GM21737 (cell line): ENCODE measurements around the gene SMC5.
"Not testable (repeated sequence)": the region's sequence is repeated elsewhere in the genome, so short reads cannot be mapped to it uniquely, and the experiment has no call there.

Experiments
- ATAC-seq: cut with Tn5 transposase; IDR thresholded peaks from one replicate; pipeline ENCODE4 v1.9.1; 2021; ENCODE audit warnings: mild to moderate bottlenecking, moderate library complexity; ENCODE audit not compliant: unreplicated experiment

Gene SMC5

DNA sequence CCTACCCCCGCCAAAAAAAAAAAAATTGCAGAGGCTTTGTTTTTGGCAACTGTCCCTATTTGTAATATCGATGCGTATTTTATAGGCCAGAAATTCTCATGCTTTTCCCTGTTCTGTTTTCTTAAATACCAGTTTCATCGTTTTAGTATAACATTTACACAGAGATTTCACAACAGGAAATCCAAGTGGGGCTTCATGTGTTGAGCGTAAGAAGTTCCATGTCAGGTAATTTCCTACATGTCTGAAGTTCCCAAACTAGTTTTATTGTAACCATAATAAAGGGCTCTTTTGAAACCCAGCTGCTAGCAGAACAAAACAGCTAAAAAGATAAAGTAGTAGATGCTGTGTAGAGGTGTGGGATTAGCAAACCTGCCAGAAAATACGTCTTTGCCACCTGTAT lies 4.2 kb downstream of the SMC5 start:
- no peak for ATAC-seq

GRCh38 chr9:70263421-70263820 lies 4.6 kb downstream of the SMC5 start:
- no peak for ATAC-seq

DNA sequence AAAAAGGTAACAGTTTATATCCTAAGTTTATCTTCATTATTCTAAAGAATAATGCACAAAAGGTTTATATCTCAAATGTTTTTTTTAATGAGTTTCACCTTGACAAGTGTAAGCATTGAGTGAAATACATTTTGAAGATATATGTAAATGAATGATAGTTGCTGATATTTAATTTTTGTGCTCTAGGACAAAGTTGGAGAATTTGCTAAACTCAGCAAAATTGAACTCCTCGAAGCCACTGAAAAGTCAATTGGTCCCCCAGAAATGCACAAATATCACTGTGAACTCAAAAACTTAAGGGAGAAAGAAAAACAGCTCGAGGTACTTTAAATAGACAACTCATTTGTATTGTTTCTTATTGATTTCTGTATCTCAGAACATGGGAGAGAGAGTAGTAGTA lies 19.5 kb downstream of the SMC5 start:
- no peak for ATAC-seq

DNA sequence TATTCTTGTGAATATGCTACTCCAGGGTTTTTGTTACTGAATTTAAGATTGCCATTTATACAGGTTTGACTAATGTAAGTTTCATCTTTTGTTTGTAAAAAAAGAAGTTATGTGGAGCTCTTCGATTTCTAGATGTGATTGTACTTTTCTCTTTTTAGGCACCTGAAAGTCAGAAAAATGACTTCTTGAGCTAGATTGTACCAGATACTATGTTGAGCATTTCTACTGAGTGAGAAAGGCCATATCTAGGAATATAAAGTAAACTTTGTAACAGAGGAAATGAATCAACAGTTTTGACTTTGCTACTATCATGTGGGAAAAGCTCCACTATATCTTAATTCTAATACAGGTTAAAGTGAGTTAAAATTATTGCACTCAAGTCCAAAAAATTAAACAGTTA lies 25.1 kb downstream of the SMC5 start:
- no peak for ATAC-seq

DNA sequence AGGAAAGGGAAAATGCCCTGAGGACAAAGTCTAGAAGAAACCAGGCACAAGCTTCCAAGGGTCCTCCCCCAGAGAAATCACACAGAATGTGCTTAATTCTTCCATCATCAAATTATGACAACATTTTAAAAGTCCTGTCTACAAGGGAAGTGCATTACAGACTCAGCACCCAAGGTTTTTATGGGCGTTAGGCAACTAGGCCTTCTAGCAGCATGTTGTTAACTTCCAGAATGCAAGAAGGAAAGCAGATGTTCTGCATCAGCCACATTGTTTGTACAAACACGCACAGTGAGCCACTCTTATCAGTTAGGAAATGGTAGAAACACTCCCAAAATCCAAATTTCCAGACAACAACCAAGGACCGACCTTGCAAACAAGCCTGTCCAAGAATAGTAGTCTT lies 26.5 kb downstream of the SMC5 start:
- no peak for ATAC-seq

GRCh38 chr9:70285981-70286598 lies 27.3 kb downstream of the SMC5 start:
- ATAC-seq = no peak

- ATAC-seq = no peak
These were observed 31.8 kb downstream of the SMC5 start for GRCh38 chr9:70290626-70291025.

DNA sequence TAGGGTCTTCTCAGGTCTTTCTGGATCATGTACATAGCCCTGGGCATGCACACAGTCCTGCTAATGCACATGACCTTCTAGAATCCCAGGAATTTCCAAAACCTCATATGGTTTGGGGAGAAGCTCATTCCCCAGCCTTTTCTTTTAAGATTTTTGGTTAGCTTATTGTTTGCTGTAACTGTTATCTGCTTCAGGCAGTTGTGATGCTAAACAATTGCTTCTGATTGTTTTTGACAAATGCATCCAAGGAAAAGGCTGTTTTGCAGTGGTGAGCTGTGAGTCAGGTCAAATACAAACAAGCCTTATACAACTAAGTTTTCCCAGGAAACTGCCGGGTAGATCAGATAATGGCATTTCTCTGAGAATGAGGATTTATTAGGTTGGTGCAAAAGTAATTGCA lies 32.7 kb downstream of the SMC5 start:
- no peak for ATAC-seq

GRCh38 chr9:70292253-70292652 lies 33.5 kb downstream of the SMC5 start:
- ATAC-seq = no peak

DNA sequence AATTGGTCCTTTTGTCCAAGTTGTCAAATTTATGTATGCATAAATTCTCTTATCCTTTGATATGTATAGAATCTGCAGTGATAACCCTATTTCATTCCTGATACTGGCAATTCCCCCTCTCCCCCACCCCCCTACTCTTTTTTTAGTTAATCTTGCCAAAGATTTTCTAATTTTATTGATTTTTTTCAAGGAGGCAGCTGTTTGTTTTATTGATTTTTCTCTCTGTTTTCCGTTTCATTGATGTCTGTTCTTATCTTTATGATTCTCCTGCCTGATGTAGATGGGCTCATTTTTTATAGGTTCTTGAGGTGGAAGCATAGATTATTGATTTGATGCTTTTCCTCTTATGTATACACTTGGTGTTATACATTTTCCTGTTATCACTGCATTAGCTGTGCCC lies 34.4 kb downstream of the SMC5 start:
- ATAC-seq = no peak

DNA sequence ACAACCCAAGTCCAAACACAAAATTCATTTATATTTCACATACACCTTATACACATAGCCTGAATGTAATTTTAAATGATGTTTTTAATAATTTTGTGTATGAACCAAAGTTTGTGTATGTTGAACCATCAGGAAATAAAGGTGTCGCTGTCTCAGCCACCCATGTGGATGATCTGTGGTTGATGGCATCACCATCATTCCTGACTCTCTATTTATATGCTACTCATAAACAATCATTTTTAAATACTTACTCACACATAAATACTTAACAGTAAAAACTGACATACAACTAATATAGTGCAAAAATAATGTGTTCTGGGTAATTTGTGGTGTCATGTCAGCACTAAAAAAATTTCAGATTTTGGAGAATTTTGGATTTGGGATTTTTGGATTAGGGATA lies 38.4 kb downstream of the SMC5 start:
- ATAC-seq = no peak

- no peak for ATAC-seq
These were observed 39.5 kb downstream of the SMC5 start for GRCh38 chr9:70298245-70298771.

DNA sequence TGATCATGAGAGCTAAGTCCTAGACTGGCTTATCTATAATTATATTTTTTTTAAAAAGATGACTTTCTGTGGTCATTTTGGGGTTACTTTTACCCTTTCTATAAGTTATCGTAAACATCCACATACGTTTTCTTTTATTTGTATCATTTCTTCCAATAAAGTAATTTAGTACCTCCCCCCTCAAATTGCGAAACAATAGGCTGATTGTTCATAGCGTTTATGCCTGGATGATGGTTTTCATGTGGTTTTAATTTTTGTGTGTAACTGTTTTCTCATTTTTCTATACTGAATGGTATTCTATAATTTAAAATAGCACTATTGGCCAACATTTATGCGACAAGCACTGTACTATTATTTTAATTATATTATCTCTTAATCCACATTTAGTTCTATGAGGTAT lies 44.5 kb downstream of the SMC5 start:
- no peak for ATAC-seq

DNA sequence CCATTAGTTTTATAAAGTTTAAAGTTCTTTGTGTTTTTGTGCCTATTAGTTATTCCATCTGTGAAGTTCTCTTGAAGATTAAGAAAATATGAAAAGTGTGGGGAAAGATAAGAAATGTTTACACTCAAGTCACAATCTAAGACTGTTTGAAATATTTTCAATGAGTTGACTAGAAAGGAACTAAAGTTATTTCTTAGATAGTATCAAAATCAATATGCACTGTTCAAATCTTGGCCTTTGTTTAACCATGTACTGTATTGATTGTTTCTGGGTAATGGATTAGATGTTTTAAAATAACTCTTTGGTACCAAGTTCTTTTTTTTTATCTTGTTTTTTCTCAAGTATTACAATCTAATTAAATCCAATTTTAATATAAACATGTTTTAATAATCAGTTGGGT lies 46.0 kb downstream of the SMC5 start:
- ATAC-seq = no peak

GRCh38 chr9:70315389-70315788 lies 56.6 kb downstream of the SMC5 start:
- ATAC-seq = no peak

GRCh38 chr9:70318002-70318401 lies 59.2 kb downstream of the SMC5 start:
- ATAC-seq = no peak

GRCh38 chr9:70322096-70322495 lies 63.3 kb downstream of the SMC5 start:
- no peak for ATAC-seq

GRCh38 chr9:70324963-70325362 lies 66.2 kb downstream of the SMC5 start:
- no peak for ATAC-seq

DNA sequence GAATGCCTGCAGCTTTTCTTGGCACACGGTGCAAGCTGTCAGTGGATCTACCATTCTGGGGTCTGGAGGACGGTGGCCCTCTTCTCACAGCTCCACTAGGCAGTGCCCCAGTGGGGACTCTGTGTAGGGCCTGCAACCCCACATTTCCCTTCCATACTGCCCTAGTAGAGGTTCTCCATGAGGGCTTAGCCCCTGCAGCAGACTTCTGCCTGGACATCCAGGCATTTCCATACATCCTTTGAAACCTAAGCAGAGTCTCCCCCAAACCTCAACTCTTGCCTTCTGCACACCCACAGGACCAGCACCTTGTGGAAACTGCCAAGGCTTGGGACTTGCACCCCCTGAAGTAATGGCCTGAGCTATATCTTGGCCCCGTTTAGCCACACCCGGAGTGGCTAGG lies 69.8 kb downstream of the SMC5 start:
- not testable (repeated sequence) for ATAC-seq

DNA sequence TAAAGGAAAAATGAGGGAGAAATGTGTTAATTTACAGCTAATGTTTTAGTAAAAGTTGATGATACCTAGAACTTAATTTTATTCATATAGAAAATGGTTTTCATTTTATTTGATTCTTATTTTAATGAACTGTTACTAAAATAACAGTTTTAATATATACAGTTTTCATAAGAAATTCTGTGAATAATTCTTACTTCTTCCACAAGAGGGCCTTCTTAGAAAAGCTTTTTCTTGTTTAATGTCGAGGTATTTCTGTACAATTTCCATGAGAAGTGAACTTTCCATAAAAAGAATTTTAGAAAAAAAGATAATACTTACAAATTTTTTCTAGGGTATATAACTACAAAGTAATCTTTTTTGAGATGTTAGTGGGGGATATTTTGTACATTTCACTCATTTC lies 81.8 kb downstream of the SMC5 start:
- ATAC-seq = no peak

DNA sequence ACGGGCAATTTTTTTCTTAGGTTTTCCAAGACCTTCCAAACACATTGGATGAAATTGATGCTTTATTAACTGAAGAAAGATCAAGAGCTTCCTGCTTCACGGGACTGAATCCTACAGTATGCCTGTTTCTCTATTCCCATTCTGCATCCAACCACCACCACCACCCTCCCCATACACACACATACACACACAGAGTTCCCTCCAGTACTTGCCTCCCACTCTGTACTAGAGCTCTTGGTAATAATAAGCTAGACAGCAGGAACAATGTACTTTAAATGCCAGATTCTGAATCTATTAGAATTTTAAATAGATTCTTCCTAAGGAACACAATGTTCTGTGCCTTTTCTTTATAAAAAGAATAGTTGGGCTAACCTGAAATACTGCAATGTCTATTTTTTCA lies 88.3 kb downstream of the SMC5 start:
- ATAC-seq = no peak

GRCh38 chr9:70352356-70352755 lies 93.6 kb downstream of the SMC5 start:
- no peak for ATAC-seq

- no peak for ATAC-seq
These were observed 94.0 kb downstream of the SMC5 start for GRCh38 chr9:70352802-70353201.
